ENCODE results near the gene SLC13A4.
A peak's percentile ranks its signal among the peaks of the same experiment; 100 is the strongest.

DNA sequence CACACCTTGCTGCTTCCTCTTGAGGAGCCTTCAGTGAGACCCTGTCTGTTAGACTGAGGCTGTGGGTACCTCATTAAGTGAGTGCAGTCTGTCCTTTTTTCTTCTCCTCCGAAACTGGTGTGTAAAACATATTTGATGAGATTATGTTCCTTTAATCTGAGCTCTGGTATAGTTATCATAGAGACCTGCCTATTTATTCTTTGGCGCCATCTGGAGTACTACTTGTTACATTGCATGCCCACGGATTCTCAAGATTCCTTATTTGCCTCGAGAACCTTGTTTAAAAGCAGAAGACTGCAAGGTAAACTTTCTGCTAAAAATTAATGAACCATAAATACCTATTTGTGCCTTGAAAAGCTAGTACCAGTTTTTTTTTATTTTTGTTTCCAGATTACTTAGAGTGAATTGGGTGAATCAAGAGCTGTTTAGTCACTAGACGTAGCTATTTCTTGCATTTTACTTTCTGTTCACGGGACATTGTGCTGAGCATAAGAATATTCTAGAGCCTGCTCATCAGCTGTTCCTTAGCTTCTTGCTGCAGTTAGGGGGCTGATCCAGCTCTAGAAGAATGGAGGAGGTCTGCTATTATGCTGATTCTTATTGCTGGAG is 82.6 kb downstream of the SLC13A4 start:
- TF ChIP-seq, protein P1, sequence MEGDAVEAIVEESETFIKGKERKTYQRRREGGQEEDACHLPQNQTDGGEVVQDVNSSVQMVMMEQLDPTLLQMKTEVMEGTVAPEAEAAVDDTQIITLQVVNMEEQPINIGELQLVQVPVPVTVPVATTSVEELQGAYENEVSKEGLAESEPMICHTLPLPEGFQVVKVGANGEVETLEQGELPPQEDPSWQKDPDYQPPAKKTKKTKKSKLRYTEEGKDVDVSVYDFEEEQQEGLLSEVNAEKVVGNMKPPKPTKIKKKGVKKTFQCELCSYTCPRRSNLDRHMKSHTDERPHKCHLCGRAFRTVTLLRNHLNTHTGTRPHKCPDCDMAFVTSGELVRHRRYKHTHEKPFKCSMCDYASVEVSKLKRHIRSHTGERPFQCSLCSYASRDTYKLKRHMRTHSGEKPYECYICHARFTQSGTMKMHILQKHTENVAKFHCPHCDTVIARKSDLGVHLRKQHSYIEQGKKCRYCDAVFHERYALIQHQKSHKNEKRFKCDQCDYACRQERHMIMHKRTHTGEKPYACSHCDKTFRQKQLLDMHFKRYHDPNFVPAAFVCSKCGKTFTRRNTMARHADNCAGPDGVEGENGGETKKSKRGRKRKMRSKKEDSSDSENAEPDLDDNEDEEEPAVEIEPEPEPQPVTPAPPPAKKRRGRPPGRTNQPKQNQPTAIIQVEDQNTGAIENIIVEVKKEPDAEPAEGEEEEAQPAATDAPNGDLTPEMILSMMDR (IDR thresholded peaks at IDR 0.05; ENCODE audit: low read length), result peak; percentile 81
- TF ChIP-seq EZH2 (IDR thresholded peaks at IDR 0.05; ENCODE audit: borderline replicate concordance, low read length), result no peak
